Measurements from ENCODE around the gene ADAM22.

- TF ChIP-seq, protein P1, sequence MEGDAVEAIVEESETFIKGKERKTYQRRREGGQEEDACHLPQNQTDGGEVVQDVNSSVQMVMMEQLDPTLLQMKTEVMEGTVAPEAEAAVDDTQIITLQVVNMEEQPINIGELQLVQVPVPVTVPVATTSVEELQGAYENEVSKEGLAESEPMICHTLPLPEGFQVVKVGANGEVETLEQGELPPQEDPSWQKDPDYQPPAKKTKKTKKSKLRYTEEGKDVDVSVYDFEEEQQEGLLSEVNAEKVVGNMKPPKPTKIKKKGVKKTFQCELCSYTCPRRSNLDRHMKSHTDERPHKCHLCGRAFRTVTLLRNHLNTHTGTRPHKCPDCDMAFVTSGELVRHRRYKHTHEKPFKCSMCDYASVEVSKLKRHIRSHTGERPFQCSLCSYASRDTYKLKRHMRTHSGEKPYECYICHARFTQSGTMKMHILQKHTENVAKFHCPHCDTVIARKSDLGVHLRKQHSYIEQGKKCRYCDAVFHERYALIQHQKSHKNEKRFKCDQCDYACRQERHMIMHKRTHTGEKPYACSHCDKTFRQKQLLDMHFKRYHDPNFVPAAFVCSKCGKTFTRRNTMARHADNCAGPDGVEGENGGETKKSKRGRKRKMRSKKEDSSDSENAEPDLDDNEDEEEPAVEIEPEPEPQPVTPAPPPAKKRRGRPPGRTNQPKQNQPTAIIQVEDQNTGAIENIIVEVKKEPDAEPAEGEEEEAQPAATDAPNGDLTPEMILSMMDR (IDR thresholded peaks at IDR 0.05; ENCODE audit: insufficient read depth, low read length, poor library complexity, severe bottlenecking), result no peak
- no peak for TF ChIP-seq EZH2phosphoT487 (conservative IDR thresholded peaks at IDR 0.05; ENCODE audit: low read length)
Measured at GRCh38 chr7:88089561-88089960, 155.5 kb downstream of the ADAM22 start.
